Activated CD8-positive, alpha-beta memory T cell treated with anti-CD3 and anti-CD28 coated beads, Interleukin-2, amount 50 U/mL, for 48 hours (primary cell): ENCODE results near the gene KATNAL1.

ENCODE experiments used
- DNase-seq: peaks from one replicate; pipeline ENCODE4 v3.0.0-alpha.2; 2020

Gene KATNAL1

GRCh38 chr13:30307194-30307970, at the start of gene KATNAL1:
KATNAL1 (minus strand) TSS chr13:30307551; CDS start chr13:30283777, 23,774 bp downstream.
- peak; percentile 86 for DNase-seq

DNA sequence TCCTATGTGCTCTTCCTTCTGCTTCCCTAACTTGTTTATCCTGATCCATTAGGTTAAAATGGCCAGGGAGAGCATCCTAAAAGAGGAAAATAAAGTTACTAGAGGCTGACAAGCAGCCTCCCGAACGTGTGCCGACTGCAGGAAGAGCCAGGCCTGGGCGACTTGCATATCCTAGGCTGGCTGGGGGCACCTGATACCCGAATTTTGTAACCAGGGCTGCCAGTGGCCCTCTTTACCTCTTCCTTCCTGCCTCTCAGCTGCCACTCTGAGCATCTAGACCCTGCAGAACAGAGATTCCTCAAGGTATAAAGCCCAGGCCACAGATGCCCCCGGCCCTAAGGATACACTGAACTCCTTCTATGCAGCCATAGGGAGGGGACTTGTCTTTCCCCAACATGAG, 48.5 kb upstream of the KATNAL1 start:
- no peak for DNase-seq

DNA sequence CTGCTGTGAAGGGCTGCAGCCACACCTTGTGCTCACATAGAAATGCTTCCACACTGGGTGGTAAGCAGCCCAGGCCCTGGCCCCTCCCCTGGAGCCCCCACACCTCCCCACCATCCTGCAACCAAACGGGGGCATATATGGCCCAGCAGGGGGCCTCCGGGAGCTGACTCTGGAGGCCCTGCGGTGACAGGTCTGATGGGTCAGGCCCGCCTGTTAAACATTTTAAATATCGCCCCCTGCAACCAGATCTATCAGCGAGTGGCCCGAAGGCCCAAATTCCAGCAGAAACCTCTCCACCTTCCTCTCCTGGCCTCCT, 48.0 kb upstream of the KATNAL1 start:
- DNase-seq, result no peak

DNA sequence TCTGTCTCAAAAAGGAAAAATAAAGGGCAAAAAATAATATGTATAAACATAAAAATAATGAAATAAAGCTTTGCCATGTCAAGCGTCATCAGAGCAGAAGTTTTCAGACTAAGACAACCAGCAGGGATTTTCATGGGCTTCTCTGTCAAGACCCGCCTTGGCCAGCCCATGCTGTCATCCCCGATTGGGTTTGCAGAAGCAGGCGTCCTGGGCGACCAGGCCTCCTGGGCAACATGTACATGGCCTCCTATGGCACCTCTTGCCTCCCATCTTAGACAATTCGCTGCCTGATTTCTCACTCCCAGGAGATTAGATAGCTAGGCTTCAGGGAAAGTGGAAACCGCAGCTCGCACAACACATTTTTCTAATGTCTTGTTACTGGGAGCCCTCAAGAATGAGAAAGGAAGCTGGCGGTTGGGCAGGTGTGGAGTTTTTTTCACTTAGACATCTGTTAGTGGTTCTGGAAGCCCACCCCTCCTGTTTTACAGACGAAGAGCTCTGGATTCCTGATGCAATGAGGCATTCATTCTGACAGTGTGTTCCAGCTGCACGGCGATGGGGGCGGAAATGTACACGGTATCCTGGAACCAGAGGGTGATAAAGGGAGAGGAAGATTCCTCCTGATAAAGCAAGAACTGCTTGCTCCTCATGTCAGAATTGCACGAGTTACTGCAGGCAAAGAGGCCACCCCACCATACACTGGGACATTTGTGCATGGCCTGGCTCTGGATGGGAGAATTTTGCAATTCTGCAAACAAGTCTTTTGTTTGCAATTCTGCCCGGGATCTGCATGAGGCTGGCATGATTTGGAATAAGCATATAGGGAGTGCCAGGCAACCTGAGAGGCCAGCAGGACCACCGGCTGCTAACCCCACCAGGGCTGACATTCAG, 47.4 kb upstream of the KATNAL1 start:
- no peak for DNase-seq

GRCh38 chr13:30353471-30354215, 46.3 kb upstream of the KATNAL1 start:
- DNase-seq, result no peak

- DNase-seq, result no peak
These were observed 45.7 kb upstream of the KATNAL1 start for GRCh38 chr13:30353060-30353459.

GRCh38 chr13:30352121-30352520, 44.8 kb upstream of the KATNAL1 start:
- DNase-seq, result no peak

DNA sequence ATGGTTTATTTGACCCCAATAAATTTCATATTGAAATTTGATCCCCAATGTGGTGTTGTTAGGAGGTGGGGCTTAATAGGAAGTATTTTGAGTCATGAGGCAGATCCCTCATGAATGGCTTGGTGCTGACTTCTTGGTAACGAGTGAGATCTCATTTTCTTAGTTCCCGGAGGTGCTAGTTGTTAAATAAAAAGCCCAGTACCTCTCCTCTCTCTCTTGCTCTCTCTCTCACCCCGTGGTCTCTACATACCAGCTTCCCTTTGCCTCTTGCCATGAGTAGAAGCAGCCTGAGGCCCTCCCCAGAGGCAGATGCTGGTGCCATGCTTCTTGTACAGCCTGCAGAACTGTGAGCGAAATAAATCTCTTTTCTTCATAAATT, 39.4 kb upstream of the KATNAL1 start:
- DNase-seq, result no peak

DNA sequence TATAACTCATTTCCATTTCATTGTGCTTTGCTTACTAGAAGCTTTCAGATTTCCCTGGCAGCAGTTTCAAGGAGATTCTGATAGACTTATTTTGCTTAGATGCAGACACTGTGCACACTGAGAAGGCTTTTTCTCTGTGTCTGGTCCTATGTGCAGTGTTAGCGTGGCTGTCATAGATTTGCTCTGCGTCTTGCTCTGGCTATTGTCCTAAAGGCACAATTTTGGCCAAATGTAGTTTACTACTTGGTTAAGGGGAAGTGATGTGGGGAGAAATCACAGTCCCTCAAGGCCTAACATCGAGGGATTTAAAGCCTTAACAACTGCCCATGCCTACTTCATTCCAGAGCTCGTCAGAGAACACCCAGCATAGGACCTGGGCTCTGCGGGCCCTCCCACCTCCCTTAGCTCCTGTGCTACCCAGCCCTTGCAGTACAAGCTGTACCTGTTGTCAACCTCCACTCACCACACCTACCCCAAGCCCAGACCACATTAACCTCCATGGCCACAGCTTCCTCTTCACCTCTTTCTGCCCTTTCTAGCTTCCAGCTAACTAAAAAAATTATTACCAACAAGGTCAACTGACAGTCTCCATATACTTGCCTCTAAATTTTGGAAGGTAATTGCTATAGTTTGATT, 38.9 kb upstream of the KATNAL1 start:
- peak; percentile 81 for DNase-seq

DNA sequence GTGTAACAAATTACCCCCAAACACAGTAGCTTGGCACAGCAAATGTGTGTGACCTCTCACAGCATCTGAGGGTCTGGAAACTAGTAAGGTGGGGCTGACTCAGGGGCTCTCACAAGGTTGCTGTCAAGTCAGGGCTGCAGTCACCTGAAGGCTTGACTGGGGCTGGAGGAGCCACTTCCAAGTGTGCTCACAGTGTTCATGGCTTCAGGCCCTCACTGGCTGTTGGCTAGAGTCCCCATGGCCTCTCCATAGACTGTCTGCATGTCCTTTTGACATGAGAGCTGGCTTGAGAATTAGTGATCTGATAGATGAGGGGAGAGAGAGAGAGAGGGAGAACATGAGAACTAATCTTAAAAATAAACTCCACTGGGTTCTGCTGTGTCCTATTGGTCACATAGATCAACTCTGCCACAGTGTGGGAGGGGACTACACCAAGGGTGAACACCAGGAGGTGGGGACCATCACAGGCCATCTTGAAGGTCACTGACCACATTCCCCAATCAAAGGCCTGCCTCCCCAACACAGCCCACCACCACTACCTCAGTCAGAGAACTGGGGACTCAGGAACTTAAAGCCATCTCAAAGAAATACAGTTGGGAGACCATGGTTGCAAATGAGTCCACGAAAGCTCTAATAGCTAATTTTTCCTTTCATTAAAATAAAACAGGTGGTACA, 38.2 kb upstream of the KATNAL1 start:
- no peak for DNase-seq

DNA sequence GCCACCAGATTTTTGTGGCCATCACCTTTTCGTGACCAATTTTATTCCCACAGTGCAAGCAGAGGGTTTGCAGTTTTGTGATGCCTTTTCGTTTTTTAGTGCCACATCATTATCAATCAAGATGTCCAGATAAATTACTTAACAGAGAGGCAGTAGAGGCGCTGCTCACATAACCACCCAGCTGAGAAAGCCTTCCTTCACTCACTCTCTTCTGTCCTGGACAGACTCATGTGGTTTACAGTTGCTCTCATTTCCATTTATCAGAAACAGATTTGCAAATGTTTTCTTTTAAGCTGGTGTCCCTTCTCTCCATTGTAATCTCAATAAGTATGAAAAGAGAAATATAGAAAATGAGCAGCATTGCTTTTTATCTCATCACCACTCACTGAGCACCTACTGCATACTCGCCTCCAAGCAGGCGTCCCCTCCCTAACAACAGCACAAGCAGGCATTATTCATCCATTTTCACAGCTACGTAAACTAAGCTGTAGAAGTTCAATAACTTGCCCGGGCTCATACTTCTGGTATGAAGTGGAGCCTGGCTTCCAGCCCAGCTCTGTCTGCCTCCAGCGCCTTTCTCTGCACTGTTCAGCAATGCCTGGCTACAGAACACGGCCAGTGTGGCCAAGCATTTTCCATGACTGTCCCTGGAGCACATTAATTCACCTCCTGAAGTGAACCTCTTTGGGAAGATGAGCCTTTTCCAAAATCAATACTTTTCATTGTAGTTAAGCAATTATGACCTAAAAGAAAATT, 34.6 kb upstream of the KATNAL1 start:
- DNase-seq, result no peak

GRCh38 chr13:30340331-30341250, 33.2 kb upstream of the KATNAL1 start:
- no peak for DNase-seq

- DNase-seq, result no peak
These were observed 32.5 kb upstream of the KATNAL1 start for GRCh38 chr13:30339738-30340330.

DNA sequence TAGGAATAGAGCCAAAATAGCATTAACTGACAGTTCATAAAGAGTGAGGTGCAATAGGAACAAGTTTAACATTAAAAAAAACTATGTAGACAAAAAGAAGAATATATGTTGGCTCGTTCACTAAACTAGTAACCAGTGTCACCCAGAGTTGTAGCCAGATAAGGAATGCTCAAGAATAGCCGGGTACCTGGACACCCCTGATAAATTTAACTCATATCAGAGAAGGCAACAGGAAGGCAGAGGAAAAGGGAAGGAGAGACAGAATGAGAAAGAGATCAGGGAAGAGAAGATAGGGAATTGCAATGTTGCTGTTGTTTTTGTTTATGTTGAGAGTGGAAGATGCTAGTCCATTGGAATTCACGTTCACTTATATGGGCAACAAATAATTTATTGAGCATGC, 31.6 kb upstream of the KATNAL1 start:
- DNase-seq, result no peak

DNA sequence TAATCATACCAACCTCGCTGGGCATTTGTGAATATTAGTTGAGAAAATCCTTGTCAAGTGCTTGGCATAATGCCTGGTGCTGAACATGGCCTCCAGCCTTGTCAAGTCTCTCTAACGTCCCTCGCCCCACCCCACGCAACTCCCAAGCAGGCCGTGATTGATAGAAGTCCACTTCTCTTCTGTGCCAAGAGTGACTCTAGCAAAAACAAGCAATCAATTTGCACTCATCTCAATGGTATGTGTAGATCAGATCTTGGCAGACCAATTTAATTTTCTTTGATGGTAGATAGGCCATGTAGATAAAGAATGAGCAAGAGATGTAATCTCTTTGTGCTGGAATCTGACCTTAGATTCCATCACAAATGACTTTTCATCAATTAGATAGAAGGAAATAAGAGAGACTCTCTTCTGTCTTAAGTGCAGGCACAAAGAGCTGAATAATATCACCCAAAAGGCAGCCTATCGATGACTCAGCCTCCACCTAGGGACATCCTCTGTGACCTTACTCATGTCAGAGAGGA, 31.0 kb upstream of the KATNAL1 start:
- DNase-seq, result no peak

GRCh38 chr13:30337061-30337610, 29.8 kb upstream of the KATNAL1 start:
- DNase-seq, result no peak

DNA sequence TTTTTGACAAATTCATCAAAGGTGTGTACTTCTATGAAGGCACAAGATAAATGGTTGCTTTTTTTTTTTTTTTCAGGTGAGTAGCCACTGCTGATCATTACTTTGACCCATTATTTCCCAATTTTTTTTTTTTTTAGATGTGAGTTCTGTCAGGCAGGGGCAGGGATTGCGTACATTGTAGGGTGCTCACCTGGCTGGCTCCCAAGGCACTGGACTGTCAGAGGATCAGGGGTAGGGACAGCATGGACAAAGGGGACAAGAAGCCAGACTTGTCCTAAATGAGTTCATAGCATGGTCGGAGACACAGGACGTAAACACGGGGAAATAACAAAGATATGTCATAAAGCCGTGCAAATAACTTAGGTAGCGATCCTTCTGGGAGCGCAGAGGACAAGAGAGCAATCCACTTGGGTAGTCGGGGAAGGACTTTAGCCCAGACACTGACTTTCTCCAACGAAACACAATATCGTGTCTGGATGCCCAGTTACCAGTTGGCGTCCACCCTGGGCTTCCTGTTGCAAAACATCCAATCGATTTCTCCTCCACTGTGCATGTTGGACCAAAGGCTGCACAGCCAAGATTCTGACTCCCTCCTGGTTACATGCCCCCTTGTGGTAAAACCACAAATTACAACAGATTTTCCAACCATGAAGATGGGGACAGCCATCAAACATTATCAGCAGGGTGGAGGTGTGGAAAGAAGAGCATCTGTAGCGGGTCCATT, 27.5 kb upstream of the KATNAL1 start:
- DNase-seq, result no peak

- DNase-seq, result no peak
These were observed 26.3 kb upstream of the KATNAL1 start for GRCh38 chr13:30333616-30334015.
